ENCODE data around the gene SLC6A18. TPM values are rescaled to one million over a fixed set of nuclear protein-coding genes. Genes with fewer than 3 reads are reported as not detected.

SLC6A18 gene
- total and polyA plus RNA-seq, 9 of the 15 experiments (the other 6 are each of a cell fraction or from before 2014, with no cell fraction given): not detected

- no peak for TF ChIP-seq FIP1L1 (IDR thresholded peaks at IDR 0.05; ENCODE audit: low read depth, low read length, poor library complexity, severe bottlenecking)
- TF ChIP-seq POLR2G (IDR thresholded peaks at IDR 0.05; ENCODE audit: low read depth, low read length): no peak
- no peak for TF ChIP-seq SMARCA4 (IDR thresholded peaks at IDR 0.05)
- no peak for TF ChIP-seq RBFOX2 (IDR thresholded peaks at IDR 0.05; ENCODE audit: low read depth, low read length)
- no peak for TF ChIP-seq SFPQ (IDR thresholded peaks at IDR 0.05; ENCODE audit: low read depth, low read length)
- no peak for TF ChIP-seq DIDO1 (tag; IDR thresholded peaks at IDR 0.05; ENCODE audit: low read depth)
- TF ChIP-seq HNRNPUL1 (IDR thresholded peaks at IDR 0.05; ENCODE audit: low read length): no peak
- TF ChIP-seq KDM5B (IDR thresholded peaks at IDR 0.05; ENCODE audit: insufficient replicate concordance, low read depth, low read length): no peak
- no peak for TF ChIP-seq PHF21A (IDR thresholded peaks at IDR 0.05; ENCODE audit: borderline replicate concordance, low read depth)
- peak; percentile 28; the same call in 1 of the 2 replicates for TF ChIP-seq DPF2 (IDR thresholded peaks at IDR 0.05)
- no peak for TF ChIP-seq ETS2 (tag; IDR thresholded peaks at IDR 0.05; ENCODE audit: borderline replicate concordance, poor library complexity, severe bottlenecking)
- TF ChIP-seq NR3C1 (CRISPR knock-in tag; IDR thresholded peaks at IDR 0.05): no peak
- TF ChIP-seq ATF3 (IDR thresholded peaks at IDR 0.05): no peak
- no peak for TF ChIP-seq ATF3 (CRISPR knock-in tag; conservative IDR thresholded peaks at IDR 0.05)
- TF ChIP-seq SREBF1 (IDR thresholded peaks at IDR 0.05; ENCODE audit: borderline replicate concordance, low read depth, low read length): no peak
- TF ChIP-seq MTA2 (IDR thresholded peaks at IDR 0.05; ENCODE audit: low read depth): no peak
- TF ChIP-seq HOMEZ (CRISPR knock-in tag; IDR thresholded peaks at IDR 0.05): no peak
- no peak for TF ChIP-seq TBL1XR1 (IDR thresholded peaks at IDR 0.05; ENCODE audit: low read length in 2 of 2)
- TF ChIP-seq HDAC2 (IDR thresholded peaks at IDR 0.05): no peak
- no peak for TF ChIP-seq MCM5 (IDR thresholded peaks at IDR 0.05; ENCODE audit: low read depth)
- no peak for TF ChIP-seq ILF3 (IDR thresholded peaks at IDR 0.05; ENCODE audit: borderline replicate concordance)
- no peak for TF ChIP-seq POLR2H (tag; IDR thresholded peaks at IDR 0.05; ENCODE audit: low read depth)
- TF ChIP-seq TFAM (CRISPR knock-in tag; conservative IDR thresholded peaks at IDR 0.05): no peak
- no peak for TF ChIP-seq MAX (CRISPR knock-in tag; IDR thresholded peaks at IDR 0.05)
- no peak for TF ChIP-seq NEUROD1 (IDR thresholded peaks at IDR 0.05; ENCODE audit: borderline replicate concordance, low read depth, low read length, partially characterized antibody)
- TF ChIP-seq SMARCE1 (IDR thresholded peaks at IDR 0.05): peak; percentile 40; the same call in 1 of the 2 replicates
Observed at GRCh38 chr5:1190837-1191239, 34.3 kb upstream of the SLC6A18 start (continued).

Measured in K562 (cell line).